SU-DHL-6 (cell line): ENCODE measurements around the gene FMNL3.

Source experiments
- EZH2phosphoT487 ChIP-seq: fragments of 200-600 bp; sonication (generic), shearing (Covaris generic); conservative IDR thresholded peaks from 2 replicates; pipeline ENCODE4 v1.6.1; 2018; ENCODE audit warnings: mild to moderate bottlenecking, antibody characterized with exemption, low read length, moderate library complexity, mixed read lengths
- TF ChIP-seq, protein P1 (sequence below): fragments of 200-600 bp; sonication (generic); IDR thresholded peaks from one replicate; pipeline ENCODE4 v1.5.1; 2017; ENCODE audit warnings: antibody characterized with exemption, mild to moderate bottlenecking, low read length, moderate library complexity; ENCODE audit not compliant: insufficient read depth, poor library complexity, severe bottlenecking

DNA sequence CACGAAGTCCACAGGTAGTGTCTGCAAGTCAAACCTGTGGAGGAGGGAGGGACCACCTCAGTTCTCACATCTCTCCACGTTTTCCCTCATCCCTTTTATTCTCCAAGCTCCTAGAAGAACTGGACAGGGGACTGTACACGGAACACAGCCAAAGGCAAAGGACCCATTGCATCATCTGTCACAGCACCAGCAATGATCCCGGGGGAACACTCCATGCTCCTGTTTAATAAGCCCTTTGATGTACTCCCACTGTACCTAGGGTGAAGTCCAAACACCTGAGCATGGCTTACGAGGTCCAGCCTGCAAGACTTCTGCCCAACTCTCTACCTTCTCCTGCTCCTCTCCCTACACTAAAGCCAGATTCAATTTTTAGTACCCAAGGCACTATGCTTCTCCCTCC lies 57.3 kb downstream of the FMNL3 start:
- TF ChIP-seq, protein P1, sequence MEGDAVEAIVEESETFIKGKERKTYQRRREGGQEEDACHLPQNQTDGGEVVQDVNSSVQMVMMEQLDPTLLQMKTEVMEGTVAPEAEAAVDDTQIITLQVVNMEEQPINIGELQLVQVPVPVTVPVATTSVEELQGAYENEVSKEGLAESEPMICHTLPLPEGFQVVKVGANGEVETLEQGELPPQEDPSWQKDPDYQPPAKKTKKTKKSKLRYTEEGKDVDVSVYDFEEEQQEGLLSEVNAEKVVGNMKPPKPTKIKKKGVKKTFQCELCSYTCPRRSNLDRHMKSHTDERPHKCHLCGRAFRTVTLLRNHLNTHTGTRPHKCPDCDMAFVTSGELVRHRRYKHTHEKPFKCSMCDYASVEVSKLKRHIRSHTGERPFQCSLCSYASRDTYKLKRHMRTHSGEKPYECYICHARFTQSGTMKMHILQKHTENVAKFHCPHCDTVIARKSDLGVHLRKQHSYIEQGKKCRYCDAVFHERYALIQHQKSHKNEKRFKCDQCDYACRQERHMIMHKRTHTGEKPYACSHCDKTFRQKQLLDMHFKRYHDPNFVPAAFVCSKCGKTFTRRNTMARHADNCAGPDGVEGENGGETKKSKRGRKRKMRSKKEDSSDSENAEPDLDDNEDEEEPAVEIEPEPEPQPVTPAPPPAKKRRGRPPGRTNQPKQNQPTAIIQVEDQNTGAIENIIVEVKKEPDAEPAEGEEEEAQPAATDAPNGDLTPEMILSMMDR = no peak
- TF ChIP-seq EZH2phosphoT487 = no peak
